NCI-H1417 (cell line): ENCODE measurements around the gene KANSL1.
A peak's percentile ranks its signal among the peaks of the same experiment; 100 is the strongest.
"Not testable (repeated sequence)": the region's sequence is repeated elsewhere in the genome, so short reads cannot be mapped to it uniquely, and the experiment has no call there.

Source experiments
- DNase-seq, 3 experiments: peaks; one replicate each; lab custom pipeline; 2025; lab: John Stamatoyannopoulos, UW

KANSL1 gene

GRCh38 chr17:46136820-46137219 lies 56.4 kb downstream of the KANSL1 start:
- DNase-seq = no peak

GRCh38 chr17:46135879-46136563 lies 57.2 kb downstream of the KANSL1 start:
- DNase-seq = no peak

GRCh38 chr17:46135126-46135812 lies 58.0 kb downstream of the KANSL1 start:
- DNase-seq = no peak

GRCh38 chr17:46129302-46129701 lies 63.9 kb downstream of the KANSL1 start:
- DNase-seq = peak in 1 of 3 experiments; percentile 19

GRCh38 chr17:46128453-46128852 lies 64.8 kb downstream of the KANSL1 start:
- no peak for DNase-seq

- DNase-seq = no peak
These were observed 65.7 kb downstream of the KANSL1 start for GRCh38 chr17:46127524-46127923.

GRCh38 chr17:46126840-46127239 lies 66.4 kb downstream of the KANSL1 start:
- no peak for DNase-seq

GRCh38 chr17:46125831-46126230 lies 67.4 kb downstream of the KANSL1 start:
- DNase-seq = no peak

- no peak for DNase-seq
These were observed 68.3 kb downstream of the KANSL1 start for GRCh38 chr17:46124695-46125592.

- DNase-seq = no peak
These were observed 69.6 kb downstream of the KANSL1 start for GRCh38 chr17:46123607-46124006.

GRCh38 chr17:46122486-46122871 lies 70.8 kb downstream of the KANSL1 start:
- DNase-seq = no peak

GRCh38 chr17:46121841-46122485 lies 71.3 kb downstream of the KANSL1 start:
- DNase-seq = no peak

- DNase-seq = no peak
These were observed 72.0 kb downstream of the KANSL1 start for GRCh38 chr17:46121165-46121764.

GRCh38 chr17:46120537-46120936 lies 72.7 kb downstream of the KANSL1 start:
- DNase-seq = no peak

GRCh38 chr17:46120078-46120477 lies 73.2 kb downstream of the KANSL1 start:
- DNase-seq = no peak

GRCh38 chr17:46118964-46119363 lies 74.3 kb downstream of the KANSL1 start:
- no peak for DNase-seq

GRCh38 chr17:46117850-46118696 lies 75.2 kb downstream of the KANSL1 start:
- no peak for DNase-seq

- no peak for DNase-seq
These were observed 76.1 kb downstream of the KANSL1 start for GRCh38 chr17:46117117-46117516.

- DNase-seq = no peak
These were observed 77.5 kb downstream of the KANSL1 start for GRCh38 chr17:46115699-46116098.

GRCh38 chr17:46111236-46111635 lies 82.0 kb downstream of the KANSL1 start:
- not testable (repeated sequence) for DNase-seq

- no peak for DNase-seq
These were observed 83.0 kb downstream of the KANSL1 start for GRCh38 chr17:46110219-46110618.
